HG03135 (cell line): ENCODE data around the gene IQCB1.
"Not testable (repeated sequence)": the region's sequence is repeated elsewhere in the genome, so short reads cannot be mapped to it uniquely, and the experiment has no call there.

ENCODE experiments used
- ATAC-seq: cut with Tn5 transposase; IDR thresholded peaks from one replicate; pipeline ENCODE4 v1.9.1; 2021; ENCODE audit warnings: mild to moderate bottlenecking, moderate library complexity; ENCODE audit not compliant: unreplicated experiment

IQCB1 gene, protein sequence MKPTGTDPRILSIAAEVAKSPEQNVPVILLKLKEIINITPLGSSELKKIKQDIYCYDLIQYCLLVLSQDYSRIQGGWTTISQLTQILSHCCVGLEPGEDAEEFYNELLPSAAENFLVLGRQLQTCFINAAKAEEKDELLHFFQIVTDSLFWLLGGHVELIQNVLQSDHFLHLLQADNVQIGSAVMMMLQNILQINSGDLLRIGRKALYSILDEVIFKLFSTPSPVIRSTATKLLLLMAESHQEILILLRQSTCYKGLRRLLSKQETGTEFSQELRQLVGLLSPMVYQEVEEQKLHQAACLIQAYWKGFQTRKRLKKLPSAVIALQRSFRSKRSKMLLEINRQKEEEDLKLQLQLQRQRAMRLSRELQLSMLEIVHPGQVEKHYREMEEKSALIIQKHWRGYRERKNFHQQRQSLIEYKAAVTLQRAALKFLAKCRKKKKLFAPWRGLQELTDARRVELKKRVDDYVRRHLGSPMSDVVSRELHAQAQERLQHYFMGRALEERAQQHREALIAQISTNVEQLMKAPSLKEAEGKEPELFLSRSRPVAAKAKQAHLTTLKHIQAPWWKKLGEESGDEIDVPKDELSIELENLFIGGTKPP

DNA sequence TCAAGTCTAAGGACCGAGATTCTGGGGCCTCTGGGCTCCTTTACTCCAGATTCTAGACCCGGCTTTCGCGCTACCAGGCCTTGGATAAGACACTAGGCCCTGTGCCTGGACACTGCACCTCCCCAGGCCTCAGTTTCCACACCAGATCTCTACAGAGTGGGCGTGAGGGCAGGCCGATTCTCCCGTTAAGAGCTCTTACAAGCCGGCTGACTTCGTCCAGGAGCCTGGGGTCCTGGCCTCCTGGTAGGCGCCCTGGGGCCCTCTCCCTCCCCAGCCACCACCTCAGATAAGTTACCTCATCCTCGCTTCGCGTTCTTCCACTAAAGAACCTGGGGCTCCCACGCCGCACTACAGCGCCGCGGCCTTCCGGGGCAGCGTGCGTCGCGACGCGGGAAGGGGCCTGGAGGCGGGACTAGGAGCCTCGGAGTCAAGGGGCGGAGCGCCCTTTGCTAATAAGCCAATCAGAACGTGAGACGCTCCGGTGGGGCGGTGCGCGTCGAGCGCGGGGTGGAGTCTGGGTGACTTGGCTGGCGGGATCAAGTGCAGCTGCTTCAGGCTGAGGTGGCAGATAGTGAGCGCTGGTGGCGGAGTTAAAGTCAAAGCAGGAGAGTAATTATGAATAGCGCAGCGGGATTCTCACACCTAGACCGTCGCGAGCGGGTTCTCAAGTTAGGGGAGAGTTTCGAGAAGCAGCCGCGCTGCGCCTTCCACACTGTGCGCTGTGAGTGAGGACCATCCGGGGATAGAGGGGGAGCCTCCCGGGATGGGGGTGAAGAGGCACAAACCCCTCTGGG, at the start of gene IQCB1, which contains the start of gene EAF2:
IQCB1 (minus strand) TSS at position 390 of the 794 bp plus-strand sequence. CDS start 6,100 bp downstream, outside the sequence.
EAF2 (plus strand) TSS at position 539 of the 794 bp plus-strand sequence; CDS start at position 616, 77 bp downstream.
- ATAC-seq = peak; percentile 98

DNA sequence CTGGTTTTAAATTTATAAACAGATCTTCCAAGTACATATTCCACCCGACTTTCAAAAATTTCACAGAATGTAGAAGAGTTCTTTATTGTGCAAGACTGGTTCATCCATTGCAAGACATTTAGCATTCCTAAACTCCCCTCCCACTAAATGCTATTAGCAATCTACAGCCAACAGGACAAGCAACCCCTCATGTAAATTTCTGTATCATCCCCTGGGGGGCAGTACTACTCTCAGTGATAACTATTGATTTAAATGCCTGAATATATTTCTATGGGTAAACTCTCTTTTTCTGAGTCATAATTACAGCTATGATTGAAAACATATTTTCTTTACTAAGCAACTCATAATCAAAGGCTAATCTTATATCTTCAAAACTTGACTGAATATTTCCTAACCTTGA, 48.6 kb upstream of the IQCB1 start:
- no peak for ATAC-seq

DNA sequence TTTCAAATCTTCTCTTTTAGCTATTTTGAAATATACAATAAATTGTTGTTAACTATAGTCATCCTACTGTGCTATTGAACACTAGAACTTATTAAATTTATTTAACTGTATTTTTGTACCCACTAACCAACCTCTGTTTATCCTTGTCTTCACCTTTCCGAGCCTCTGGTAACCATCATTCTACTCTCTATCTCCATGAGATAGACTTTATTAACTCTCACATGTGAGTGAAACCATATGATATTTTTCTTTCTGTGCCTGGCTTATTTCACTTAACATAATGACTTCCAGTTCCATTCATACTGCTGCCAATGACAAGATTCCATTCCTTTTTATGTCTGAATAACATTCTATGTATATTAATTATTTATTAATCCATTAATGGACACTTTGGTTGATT, 43.6 kb upstream of the IQCB1 start:
- ATAC-seq = no peak

DNA sequence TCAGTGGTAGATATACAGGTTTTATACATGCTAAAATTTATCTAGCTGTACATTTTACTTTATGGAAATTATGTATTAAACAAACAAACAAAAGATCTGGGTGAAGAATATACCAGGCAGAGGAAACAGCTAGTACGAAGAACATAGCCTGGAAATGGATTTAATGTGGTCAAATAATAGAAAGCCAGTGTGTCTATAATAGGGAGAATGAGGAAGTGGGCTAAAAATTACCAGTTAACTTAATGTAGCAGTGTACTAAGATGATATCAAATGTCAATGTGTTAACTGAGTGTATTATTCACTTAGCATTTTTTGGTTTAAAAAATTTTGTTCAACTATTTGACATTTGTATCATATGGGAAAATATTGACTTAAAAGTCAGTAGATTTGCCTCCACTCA, 36.6 kb upstream of the IQCB1 start:
- no peak for ATAC-seq

DNA sequence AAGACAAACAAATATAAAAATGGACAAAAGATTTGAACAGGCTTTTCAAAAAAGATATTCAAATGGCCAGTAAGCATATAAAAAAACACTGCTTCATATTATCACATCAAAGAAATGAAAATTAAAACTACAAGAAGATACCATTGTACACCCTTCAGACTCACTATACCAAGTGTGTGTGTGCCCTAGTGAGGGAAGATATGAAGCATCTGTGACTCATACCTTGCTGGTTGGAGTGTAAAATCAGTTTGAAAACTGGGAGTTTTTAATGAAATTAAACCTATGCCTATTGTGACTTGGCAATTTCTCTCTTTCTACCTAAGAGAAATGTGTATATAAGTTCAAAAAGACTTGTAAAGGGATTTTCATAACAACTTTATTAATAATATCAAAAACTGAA, 35.9 kb upstream of the IQCB1 start:
- no peak for ATAC-seq

DNA sequence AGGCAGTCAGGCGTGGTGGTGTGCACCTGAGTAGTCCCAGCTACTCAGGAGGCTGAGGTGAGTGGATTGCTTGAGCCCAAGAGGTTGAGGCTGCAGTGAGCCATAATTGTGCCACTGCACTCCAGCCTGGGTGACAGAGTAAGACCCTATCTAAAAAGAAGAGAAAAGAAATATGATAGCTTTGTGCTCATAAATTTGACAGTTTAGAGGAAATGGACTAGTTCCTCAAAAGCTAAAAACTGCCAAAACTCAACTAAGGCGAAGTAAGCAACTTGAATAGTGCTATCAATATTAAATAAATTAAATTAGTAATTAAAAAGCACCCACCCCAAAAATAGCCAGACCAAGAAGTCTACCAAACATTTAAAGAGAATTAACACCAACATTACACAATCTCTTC, 34.9 kb upstream of the IQCB1 start:
- no peak for ATAC-seq

- no peak for ATAC-seq
Observed at GRCh38 chr3:121863801-121864200, 28.9 kb upstream of the IQCB1 start.

DNA sequence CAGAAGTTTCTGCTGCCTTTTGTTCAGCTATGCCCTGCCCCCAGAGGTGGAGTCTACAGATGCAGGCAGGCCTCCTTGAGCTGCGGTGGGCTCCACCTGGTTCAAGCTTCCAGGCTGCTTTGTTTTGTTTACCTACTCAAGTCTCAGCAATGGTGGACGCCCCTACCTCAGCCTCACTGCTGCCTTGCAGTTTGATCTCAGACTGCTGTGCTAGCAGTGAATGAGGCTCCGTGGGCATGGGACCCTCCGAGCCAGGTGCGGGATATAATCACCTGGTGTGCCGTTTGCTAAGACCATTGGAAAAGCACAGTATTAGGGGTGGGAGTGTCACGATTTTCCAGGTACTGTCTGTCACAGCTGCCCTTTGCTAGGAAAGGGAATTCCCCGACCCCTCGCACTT, 28.4 kb upstream of the IQCB1 start:
- ATAC-seq = not testable (repeated sequence)

- not testable (repeated sequence) for ATAC-seq
Observed at GRCh38 chr3:121857778-121858177, 22.9 kb upstream of the IQCB1 start.

GRCh38 chr3:121855555-121855954, 20.7 kb upstream of the IQCB1 start:
- ATAC-seq = no peak

- no peak for ATAC-seq
Observed at GRCh38 chr3:121852256-121852655, 17.4 kb upstream of the IQCB1 start.

GRCh38 chr3:121844892-121845291, 10.0 kb upstream of the IQCB1 start:
- no peak for ATAC-seq

DNA sequence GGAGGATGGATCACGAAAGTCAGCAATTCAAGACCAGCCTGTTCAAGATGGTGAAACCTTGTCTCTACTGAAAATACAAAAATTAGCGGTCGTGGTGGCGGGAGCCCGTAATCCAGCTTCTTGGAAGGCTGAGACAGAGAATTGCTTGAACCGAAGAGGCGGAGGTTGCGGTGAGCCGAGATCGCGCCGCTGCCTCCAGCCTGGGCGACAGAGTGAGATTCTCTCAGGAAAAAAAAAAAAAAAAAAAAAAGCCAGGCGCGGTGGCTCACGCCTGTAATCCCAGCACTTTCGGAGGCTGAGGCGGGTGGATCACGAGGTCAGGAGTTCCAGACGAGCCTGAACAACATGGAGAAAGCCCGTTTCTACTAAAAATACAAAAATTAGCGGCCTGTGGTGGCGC, 5.1 kb upstream of the IQCB1 start:
- no peak for ATAC-seq

DNA sequence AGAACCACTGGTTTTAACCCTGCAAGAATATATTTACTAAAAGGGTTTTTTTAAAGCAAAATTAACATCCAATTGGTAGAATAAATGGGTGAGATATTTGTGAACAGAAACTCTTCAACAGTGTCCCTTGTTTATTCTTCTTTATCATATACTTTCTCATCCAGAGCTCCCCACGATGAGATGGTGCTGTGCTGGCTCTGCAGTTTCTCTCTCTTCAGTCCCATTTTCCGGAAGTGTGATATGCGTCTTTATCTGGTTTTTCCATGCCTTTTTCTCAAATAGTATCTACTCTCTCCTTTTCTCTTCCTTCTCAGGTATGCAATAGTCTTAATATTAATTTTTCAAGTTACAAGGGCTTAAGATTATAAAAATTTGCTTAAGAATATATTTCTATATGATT, 1.6 kb upstream of the IQCB1 start:
- no peak for ATAC-seq

- no peak for ATAC-seq
Observed at GRCh38 chr3:121836064-121836463, 1.2 kb upstream of the IQCB1 start.

- peak; percentile 16 for ATAC-seq
Observed at GRCh38 chr3:121835465-121835801, 573 bp upstream of the IQCB1 start.

DNA sequence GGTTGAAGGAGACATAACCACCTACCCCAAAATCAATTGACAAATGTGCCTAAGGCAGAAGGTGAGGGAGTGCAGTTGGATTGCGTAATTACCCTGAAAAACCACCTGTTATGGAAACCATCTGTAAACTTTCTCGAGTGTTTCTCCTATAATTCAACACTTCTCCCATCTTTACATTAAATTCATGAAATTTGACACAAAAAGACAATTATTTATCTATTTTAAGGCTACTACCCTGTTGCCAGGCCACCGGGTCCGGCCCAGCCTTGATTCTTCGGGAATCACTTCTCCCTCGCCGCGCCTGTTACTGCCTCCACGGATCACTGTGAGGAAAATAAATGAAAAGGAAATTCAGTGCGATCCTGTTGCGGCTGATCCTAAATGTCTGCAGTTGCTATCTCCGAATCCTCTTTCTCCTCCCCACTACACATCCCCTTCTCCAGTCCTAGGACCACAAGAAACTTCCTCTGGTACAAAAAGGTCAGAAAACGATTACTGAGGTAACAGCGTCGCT, 646 bp downstream of the IQCB1 start:
- ATAC-seq = no peak

GRCh38 chr3:121822973-121823372, 11.9 kb downstream of the IQCB1 start:
- no peak for ATAC-seq

DNA sequence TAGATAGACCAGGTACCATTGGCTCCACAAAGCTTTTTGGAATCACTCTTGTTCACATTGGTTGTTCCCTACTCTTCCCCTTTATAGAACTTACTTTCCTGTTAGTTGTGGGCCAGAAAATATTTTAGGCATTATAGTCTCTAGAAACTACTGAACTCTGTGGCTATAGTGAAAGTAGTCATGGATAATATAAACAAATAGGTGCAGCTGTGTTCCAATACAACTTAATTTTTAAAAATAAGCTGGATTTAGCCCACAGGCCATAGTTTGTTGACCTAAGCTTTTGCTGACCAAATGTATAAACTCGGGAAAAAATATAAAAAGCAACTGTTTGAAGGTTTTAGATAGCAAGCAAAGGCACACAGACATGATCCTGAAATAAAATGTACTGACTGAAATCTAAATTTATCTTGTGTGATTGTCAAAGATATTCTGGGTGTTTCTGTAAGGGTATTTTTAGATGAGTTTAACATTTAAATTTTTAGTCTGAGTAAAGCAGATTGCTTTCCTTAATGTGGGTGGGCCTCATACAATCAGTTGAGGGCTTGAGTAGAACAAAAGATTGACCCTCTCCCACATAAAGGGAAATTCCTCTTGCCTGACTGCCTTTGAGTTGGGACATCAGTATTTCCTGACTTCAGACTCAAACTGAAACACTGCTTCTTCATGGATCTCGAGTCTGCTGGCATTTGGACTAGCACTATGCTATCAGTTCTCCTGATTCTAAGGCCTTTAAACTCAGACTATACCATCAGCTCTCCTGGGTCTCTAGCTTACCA, 13.2 kb downstream of the IQCB1 start:
- ATAC-seq = no peak

DNA sequence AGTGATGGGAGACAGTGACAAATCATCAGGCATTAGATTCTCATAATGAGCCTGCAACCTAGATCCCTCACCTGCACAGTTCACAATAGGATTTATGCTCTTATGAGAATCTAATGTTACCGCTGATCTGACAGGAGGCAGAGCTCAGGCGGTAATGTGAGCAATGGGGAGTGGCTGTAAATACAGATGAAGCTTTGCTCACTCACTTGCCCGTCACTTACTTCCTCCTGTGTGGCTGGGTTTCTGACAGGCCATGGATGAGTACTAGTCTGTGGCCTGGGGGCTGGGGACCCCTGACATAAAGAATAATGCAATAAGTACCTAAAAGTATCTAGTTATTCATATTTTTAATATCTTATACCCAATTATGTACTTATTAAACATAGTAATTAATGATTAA, 15.6 kb downstream of the IQCB1 start:
- no peak for ATAC-seq

DNA sequence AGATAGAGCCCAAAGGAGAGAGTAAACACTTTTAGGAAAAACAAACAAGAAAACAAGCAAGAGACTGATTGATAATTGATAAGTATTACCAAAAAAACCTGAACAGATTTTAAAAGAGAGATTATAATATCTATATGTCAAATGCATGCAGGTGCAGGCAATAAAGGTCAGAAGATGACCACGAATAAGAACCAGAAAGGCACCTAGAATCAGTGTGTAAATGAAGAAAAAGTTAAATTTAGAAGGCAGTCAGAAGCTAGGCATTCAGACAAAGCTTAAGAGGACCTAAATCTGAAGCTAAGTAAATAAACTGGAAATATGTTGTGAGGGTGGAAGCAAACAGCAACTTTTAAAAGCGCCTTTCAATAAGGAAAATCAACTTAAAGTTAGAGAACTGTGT, 16.3 kb downstream of the IQCB1 start:
- no peak for ATAC-seq
